CD4-positive, alpha-beta T cell treated with Interleukin-12 subunit alpha and Interleukin-12 subunit beta, for 1 hour (primary cell): ENCODE measurements around the gene RPRD1B.
"Not testable (repeated sequence)": the region's sequence is repeated elsewhere in the genome, so short reads cannot be mapped to it uniquely, and the experiment has no call there.

ENCODE experiments used
- DNase-seq: peaks from one replicate; pipeline ENCODE4 v3.0.0-alpha.2; 2020

RPRD1B gene

GRCh38 chr20:38001173-38001875 is 32.2 kb upstream of the RPRD1B start:
- no peak for DNase-seq

- no peak for DNase-seq
These were observed 31.6 kb upstream of the RPRD1B start for GRCh38 chr20:38001981-38002380.

GRCh38 chr20:38002422-38002821 is 31.1 kb upstream of the RPRD1B start:
- DNase-seq: no peak

DNA sequence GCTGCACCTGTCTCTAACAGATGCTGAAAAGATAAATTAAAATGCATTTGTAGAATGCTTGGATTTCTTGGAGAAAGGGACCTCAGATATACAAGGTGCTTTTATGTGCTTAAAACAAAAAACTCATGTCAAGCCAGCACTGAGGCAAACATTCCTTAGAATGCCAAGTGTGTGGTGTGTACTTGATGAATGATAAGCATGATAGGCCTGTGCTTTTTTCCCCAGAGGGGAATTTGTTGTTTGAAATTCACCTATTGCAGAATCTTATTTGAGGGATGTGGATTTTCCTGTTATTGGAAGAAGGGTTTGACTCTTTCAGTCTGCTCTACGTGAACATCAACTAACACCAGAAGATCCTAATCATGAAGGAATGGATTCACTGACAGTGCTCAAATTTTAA is 29.1 kb upstream of the RPRD1B start:
- no peak for DNase-seq

DNA sequence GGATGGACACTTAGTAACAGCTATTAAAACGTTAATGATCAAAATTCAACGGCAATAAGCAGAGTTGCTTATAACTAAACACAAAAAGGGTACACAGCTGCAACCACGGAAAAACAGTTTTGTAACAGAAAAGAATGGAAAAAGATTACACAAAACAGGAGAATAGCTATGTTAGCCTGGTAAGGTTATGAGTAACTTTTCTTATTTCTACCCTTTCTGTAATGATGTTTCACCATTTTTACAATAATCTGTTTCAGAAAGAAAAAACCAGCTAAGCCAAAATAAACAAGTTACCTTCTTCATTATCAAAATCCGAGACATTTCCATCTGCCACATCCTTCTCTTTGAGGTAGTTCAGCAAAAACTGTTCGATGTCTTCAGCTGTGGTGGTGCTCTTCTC is 27.6 kb upstream of the RPRD1B start:
- no peak for DNase-seq

GRCh38 chr20:38007526-38007925 is 26.0 kb upstream of the RPRD1B start:
- DNase-seq: no peak

GRCh38 chr20:38008233-38008944 is 25.2 kb upstream of the RPRD1B start:
- DNase-seq: no peak

GRCh38 chr20:38009416-38009815 is 24.1 kb upstream of the RPRD1B start:
- not testable (repeated sequence) for DNase-seq

DNA sequence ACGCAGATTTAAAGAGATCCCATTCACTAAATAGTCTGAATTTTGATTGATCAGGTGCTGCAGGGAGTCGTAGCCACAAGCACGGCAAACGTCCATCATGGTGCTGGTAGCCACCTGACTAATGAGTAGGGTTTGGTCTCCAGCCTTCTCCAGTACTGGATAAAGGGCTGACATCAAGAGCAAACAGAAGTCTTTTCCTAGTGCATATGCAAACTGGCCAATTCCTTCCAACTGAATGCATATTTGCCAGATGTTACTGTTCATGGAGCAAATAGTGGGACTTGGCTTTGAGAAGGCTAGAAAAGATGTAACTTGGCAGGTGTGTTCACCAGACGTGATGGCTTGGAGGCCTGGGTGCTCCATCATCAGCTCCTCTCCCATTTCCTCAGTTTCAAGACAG is 21.9 kb upstream of the RPRD1B start:
- DNase-seq: no peak

DNA sequence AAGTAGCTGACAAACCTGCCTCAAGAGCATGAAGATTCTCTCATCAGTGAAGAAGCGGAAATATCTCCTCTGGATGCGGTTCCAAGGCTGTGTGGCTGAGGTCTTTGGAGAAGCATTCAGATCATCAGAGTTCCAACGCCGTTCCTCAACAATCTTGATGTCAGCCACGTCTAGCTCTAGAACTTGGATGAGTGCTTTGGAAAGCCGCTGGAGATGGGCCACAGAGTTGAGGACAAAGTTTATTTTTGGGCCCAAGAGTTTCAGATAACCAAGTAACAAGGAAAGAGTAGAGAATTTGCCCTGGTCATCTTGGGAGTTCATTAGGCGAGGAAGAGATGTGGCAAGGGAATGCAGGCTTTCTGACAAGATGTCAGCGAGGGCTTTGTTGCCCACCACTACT is 21.2 kb upstream of the RPRD1B start:
- no peak for DNase-seq

- DNase-seq: no peak
These were observed 19.7 kb upstream of the RPRD1B start for GRCh38 chr20:38013887-38014286.

DNA sequence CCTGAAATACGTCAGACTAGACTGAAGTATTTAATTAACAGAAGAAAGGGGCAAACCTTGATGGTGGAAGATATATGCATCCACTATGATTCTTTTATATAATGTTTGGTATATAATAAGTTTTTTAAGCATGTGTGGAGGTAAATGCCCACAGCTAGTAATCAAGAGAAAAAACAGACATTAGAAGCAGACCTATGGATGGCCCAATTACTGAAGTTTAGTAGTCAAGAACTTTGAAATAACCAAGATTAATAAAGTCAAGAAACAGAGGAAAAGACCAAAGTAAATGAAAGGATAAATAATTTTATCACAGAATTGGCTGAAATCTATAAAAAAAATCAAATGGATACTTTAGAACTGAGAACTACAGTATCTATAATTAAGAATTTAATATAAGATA is 15.6 kb upstream of the RPRD1B start:
- DNase-seq: no peak

GRCh38 chr20:38018385-38018784 is 15.2 kb upstream of the RPRD1B start:
- DNase-seq: no peak

- DNase-seq: no peak
These were observed 12.3 kb upstream of the RPRD1B start for GRCh38 chr20:38021087-38021772.

- DNase-seq: no peak
These were observed 10.2 kb upstream of the RPRD1B start for GRCh38 chr20:38023181-38024001.

DNA sequence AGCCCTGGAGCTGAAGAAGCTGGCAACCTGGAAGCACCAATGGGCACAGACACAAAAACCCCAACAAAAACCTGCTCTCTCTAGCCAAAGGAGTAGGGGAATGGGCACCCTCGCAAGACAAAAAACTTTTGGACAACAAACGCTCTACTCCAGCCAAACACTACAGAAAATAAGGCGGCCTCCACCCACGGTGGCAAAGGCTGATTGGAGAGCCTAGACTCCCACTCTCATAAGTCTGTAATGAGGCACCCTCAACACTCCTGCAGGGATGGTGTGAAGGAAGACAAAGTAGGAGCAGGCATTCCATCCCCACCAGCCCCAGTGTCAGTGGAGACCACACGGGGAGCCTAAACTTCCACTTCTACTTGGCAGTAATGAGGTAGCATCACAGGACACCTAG is 9.1 kb upstream of the RPRD1B start:
- no peak for DNase-seq

GRCh38 chr20:38029453-38029852 is 4.1 kb upstream of the RPRD1B start:
- DNase-seq: no peak

DNA sequence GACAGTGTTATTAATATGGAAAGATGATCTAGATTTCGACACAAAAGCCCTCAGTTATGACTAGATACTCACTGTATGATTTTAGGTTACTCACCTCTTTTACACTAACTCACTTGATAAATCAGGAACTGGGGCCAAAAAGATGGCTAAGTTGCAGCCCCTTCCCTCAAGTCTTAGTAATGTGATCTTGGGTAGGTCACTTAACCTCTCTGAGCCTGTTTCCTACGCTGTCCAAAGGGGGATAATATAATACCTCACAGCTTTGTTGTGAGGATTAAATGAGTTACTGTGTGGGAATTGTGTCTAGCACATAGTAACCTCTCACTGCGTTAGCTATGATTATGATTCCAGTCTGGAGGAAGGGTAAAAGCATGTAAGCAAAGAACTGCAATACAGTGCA is 1.6 kb upstream of the RPRD1B start:
- DNase-seq: no peak

DNA sequence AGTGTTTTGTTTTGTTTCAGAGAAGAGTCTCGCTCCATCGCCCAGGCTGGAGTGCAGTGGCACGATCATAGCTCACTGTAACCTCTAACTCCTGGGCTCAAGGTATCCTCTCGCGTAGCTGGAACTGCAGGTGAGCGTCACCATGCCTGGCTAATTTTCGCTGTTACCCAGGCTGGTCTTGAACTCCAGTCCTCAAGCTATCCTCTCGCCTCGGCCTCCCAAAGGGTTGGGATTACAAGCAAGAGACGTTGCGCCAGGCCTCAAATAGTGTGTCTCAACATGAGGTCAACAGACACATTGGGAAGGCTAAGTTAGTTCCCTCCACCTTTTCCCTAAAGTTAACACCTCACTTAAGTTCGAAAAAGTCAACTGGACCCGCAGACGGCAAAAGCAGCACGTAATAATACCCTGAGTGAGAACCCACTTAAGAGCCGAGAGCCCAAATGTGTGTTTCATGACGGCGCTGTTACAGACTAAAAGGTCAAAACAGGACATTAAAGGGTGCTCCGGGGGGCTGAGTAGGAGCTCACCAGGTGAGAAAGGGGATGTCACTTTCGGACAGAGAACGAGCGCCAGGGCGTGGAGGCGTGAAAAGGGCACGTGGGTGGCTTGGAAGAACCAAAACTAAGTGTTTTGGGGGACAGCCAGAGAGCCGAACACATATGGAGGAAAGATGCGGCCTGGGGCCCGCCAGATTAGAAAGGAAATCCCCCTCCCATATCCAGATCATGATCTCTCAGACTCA is 789 bp upstream of the RPRD1B start:
- no peak for DNase-seq

DNA sequence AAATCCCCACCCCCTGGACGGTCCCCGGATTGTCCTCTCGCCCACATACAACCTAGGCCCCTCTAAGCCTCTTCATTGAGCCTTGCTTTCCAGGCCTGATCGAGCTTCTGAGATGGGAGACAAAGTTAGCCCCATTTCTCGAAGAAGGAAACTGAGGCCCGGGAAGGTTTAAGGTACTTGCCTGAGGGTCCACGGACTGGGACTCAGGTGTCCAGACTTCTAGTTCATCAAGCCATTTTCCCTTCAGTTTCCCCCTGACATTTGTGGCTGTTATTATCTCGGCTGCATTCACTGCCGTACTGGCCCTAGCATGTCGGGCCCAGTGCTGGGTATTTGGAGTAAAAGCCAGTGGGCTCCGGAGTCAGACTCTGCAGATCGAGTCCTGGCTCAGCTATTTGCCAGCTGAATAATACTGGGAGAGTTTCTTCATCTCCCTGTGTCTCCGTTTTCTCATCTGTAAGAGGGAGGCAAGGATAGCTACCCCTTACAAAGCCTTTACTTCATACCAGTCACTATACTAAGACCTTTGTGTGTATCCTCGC is 633 bp downstream of the RPRD1B start:
- DNase-seq: no peak

GRCh38 chr20:38034961-38035360 is 1.4 kb downstream of the RPRD1B start:
- DNase-seq: no peak

DNA sequence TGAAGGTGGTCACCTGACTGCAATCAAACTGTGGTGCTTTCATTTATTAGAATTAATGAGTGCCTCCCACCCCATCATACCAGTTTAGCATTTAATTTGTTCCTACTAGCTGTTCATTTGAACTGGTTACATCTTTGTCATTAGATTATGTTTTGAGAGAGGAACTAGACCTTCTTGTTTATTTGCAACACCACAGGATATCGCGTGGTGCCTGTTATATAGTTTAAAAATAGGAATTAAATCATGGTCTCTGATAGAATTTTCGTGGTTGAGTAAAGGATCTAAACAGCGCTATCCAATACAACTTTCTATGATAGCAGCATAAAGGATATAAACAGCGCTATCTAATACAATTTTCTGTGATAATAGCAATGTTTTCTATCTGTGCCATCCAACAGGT is 2.8 kb downstream of the RPRD1B start:
- no peak for DNase-seq
